CD4-positive, alpha-beta T cell treated with Interleukin-21 for 1 hour (primary cell): Measurements from ENCODE around the gene OIT3.

Source experiments
- DNase-seq: peaks from one replicate; pipeline ENCODE4 v3.0.0-alpha.2; 2020

Gene OIT3

DNA sequence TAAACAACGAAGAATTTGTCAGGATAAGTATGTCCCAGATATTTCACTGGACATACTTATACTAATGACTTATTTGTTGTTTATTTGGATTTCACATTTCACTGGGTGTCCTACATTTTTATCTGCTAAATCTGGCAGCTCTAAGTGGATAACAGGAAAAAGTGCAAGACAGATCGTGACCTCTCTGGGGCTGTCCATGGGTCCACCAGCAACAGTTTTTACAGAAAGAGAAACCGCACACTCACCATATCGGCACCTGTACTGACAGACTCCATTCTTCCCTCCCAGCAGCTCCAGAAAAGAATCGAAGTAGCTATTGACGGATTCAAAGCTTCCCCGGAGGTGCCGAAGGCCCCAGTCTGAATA lies 60.7 kb downstream of the OIT3 start:
- no peak for DNase-seq

DNA sequence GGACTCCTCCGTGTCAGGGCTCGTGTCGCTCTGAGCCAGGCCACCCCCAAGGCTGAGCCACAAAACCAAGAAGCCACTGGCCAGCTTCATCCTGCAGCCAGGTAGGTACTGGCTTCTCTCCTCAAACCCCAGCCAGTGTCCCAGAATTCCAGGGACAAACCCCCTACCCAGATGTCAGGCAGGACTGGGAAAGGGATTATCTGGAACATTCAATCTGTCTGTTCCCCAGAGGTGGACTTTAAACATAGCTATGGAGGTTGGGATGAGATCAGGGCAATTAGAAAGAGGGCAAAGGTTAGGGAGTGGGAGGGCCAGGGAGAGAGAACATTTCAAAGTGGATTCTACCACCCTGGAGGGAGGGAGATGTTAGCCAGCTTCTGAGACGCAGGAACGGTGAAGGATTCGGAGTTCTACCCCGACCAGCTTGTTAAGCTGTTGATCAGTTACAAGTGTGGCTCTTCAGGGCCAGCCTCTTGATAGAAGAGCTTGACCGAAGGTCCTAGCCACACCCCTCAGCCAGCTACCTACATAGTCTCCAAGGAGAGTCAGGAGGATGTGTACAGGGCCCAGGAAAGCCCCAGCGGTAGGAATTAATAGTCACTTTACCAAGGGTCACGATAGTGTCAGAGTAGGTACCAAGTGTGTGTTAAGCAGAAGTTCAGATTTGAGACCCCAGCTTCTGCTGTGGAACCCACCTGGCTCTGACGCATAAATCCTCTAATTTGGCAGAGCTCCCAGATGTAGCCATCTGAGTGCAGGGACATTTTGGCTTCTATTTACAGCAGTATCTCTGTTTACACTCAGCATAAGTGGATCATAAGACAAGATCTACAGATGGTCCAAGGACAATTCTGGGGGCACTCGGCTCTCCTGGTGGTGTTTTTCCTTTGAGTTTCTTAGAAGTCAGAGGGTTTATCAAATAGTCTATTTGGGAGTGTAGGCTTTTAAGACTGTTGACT lies 61.3 kb downstream of the OIT3 start, which contains the start of gene PLA2G12B:
Gene PLA2G12B (minus strand): TSS at position 211 of the 959 bp plus-strand sequence. CDS start 121 bp downstream, at position 90.
- DNase-seq, result no peak

DNA sequence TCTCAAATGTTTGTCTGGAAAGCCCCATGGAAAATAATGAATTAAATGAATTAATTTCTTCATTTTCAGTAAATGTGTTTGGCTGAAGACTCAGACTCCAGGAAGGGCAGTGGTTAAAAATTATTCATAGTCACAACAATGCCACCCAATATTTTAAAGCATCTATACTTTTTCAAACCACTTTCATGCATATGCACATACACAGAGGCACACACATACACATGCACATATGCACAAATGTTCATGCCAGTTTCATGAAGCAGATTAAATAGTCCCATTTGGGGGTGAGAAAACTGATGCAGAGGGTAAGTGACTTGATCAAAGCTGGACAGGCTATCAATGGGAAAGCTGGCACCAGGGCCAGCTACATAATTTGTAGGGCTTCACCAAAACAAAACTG lies 62.5 kb downstream of the OIT3 start:
- DNase-seq, result no peak

DNA sequence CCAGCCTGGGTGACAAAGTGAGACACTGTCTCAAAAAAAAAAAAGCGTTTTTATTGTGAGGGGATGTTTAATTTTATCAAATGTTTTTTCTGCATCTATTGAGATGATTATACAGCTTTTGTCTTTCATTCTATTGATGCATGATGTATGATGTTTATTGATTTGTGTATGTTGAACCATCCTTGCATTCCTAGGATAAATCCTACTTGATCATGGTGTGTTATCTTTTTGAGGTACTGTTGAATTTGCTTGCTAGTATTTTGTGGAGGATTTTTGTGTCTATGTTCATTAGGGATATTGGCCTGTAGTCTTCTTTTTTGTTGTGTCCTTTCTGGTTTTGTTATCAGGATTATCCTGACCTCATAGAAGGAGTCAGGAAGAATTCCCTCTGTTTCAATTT lies 83.3 kb downstream of the OIT3 start:
- no peak for DNase-seq

DNA sequence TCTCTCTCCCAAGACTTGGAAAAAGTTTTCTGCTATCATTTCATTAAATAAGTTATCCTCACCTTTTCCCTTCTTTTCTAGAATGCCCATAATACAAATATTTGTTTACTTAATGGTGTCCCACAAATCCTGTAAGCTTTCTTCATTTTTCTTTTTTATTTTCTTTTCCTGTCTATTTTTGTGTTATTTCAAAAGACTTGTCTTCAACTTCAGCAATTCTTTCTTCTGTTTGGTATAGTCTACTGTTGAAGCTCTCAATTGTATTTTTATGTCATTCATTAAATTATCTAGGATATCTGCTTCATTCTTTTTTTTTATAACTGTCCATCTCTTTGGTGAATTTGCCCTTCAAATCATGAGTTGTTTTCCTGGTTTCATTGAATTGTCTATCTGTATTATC lies 86.2 kb downstream of the OIT3 start:
- no peak for DNase-seq

DNA sequence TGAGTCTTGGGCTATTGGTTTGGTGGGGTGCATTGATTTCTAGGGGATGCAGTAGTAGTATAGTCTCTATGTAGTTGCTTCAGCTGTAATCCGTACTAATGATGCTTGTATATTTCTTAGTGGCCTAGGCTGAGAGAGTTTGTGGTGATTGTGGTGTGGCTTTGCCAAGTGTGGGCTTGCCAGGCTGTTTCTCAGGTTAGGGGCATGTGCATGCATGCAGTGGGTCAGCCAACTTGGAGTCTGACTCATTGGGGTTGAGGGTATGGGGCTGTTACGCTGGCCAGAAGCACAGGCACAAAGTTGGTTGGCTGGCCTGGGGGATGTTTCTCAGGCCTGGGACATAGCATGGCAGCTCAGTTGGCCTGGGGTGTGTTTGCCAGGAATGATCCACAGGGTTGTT lies 86.8 kb downstream of the OIT3 start:
- no peak for DNase-seq

DNA sequence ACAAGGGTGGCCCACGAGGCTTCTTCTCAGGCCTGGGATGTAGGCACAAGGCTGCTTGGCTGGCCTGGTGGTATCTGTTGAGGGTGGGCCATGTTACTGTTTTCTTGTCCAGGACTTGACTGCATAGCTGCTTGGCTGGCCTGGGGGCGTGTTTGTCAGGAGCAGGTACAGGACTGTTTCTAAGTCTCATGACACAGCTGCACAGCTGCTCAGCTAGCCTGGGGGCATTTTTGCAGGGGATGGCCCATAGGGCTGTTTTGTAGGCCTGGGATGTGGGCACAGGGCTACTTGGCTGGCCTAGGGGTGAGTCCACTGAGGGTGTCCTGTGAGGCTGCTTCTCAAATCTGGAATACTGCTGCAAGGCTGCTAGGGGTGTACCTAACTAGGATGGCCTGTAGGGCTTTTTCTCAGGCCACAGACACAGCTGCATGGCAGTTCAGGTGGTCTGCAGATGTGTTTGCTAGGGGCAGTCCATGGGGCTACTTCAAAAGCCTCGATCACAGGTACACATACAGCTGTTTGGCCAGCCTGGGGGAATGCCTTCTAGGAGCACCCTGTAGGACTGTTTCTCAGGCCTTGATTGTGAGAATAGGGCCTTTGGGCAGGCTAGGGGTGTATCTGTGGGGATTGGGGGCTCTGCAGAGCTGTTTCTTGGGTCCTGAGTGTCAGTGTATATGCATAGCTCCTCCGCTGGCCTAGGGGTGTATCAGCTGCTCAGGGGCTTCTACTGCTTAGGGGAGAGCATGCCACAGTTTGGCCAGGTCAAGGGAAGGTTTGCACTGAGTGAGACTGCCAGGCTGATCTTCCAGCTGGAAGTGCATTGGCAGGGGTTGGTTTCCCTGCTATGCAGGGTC lies 87.7 kb downstream of the OIT3 start:
- no peak for DNase-seq

DNA sequence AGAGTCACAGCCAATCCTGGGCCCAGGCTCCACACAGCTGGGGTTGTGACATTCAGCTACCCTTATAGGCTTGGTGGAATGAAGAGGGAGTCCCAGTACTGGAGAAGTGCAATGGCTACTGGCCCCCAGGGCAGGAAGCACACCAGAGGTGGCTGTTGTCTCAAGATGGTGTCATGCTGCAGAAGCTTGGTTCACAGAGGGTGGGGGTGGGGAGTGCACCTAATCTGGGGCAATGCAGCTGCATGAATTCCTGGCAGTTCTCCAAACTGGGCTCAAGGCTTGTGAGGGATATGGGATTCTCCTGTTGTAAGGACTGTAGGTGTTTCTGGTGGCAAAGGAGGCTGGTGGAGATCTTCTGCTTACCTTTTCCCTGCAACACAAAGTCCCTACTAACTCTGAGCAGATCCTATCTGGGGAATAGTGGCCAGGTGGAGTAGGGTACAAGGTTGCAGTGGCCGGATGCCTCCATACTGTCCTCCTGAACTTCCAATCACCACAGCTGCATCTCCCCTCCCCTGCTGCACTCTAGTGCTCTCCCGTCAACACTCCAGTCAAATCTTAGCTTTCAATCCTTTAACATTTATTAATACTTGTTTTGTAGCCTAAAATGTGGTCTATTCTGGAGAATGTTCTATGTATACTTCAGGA lies 88.5 kb downstream of the OIT3 start:
- DNase-seq, result no peak
